ENCODE data around the gene CAB39.

DNA sequence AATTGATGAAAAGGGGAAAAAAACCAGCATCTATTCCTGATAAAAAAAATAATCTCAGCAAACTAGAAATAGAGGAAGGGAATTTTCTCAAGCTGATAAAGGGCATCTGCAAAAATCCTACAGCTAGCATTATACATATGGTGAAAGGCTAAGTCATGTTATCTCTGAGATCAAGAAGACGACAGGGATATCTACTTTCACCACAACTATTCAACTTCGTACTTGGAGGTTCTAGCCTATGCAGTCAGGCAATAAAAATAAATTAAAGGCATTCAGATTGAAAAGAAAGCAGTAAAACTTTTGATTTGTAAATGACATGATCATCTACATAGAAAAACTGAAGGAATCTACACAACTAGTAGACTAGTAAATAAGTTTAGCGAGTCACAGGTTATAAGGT, 58.2 kb downstream of the CAB39 start:
- TF ChIP-seq, protein P1, sequence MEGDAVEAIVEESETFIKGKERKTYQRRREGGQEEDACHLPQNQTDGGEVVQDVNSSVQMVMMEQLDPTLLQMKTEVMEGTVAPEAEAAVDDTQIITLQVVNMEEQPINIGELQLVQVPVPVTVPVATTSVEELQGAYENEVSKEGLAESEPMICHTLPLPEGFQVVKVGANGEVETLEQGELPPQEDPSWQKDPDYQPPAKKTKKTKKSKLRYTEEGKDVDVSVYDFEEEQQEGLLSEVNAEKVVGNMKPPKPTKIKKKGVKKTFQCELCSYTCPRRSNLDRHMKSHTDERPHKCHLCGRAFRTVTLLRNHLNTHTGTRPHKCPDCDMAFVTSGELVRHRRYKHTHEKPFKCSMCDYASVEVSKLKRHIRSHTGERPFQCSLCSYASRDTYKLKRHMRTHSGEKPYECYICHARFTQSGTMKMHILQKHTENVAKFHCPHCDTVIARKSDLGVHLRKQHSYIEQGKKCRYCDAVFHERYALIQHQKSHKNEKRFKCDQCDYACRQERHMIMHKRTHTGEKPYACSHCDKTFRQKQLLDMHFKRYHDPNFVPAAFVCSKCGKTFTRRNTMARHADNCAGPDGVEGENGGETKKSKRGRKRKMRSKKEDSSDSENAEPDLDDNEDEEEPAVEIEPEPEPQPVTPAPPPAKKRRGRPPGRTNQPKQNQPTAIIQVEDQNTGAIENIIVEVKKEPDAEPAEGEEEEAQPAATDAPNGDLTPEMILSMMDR (conservative IDR thresholded peaks at IDR 0.05), result no peak
- no peak for TF ChIP-seq EZH2 (IDR thresholded peaks at IDR 0.05; ENCODE audit: low read depth)

Data from PC-9 (cell line).